ENCODE data around the gene PTPRD. TPM values are rescaled to one million over a fixed set of nuclear protein-coding genes. Genes with fewer than 3 reads are reported as not detected.

Gene PTPRD
- total and polyA plus RNA-seq, 2 experiments from 2014 or later, result 11.5 to 58.0 TPM

- no peaks in the 10 kb centered on the region; the same call in 1 of the 2 replicates for H3K4me1 ChIP-seq (ENCODE audit: insufficient read depth)
- Mint-ChIP-seq H3K27me3 (ENCODE audit: insufficient read depth, low read depth, poor library complexity) (peaks cover 2% of the 10 kb centered on the region), H3K27ac (no peak overlapping the region), H3K4me1 (peaks cover 2% of the 10 kb centered on the region; the same call in 2 of the 3 replicates), H3K4me3 (no peak overlapping the region), H3K9me3 (peaks cover 21% of the 10 kb centered on the region), H3K36me3 (ENCODE audit: low read depth) (peaks cover 19% of the 10 kb centered on the region)
- H3K36me3 ChIP-seq (ENCODE audit: insufficient read depth), result no peaks in the 10 kb centered on the region
- H3K4me2 ChIP-seq, result no peak overlapping the region
- no peaks in the 10 kb centered on the region for H3K9me2 ChIP-seq (ENCODE audit: insufficient read depth)
- no peak overlapping the region for H2AFZ ChIP-seq
- H3F3A ChIP-seq (replicated peaks; ENCODE audit: low read depth), result no peaks in the 10 kb centered on the region
- no peaks in the 10 kb centered on the region for H3K27me3 ChIP-seq (ENCODE audit: insufficient read depth)
- no peak for DNase-seq (ENCODE audit: low spot score)
- H3K79me2 ChIP-seq (replicated peaks; ENCODE audit: insufficient read depth), result no peaks in the 10 kb centered on the region
- ATAC-seq, result no peak
- H4K20me1 ChIP-seq (replicated peaks; ENCODE audit: insufficient read depth), result no peaks in the 10 kb centered on the region
- TF ChIP-seq, protein P1, sequence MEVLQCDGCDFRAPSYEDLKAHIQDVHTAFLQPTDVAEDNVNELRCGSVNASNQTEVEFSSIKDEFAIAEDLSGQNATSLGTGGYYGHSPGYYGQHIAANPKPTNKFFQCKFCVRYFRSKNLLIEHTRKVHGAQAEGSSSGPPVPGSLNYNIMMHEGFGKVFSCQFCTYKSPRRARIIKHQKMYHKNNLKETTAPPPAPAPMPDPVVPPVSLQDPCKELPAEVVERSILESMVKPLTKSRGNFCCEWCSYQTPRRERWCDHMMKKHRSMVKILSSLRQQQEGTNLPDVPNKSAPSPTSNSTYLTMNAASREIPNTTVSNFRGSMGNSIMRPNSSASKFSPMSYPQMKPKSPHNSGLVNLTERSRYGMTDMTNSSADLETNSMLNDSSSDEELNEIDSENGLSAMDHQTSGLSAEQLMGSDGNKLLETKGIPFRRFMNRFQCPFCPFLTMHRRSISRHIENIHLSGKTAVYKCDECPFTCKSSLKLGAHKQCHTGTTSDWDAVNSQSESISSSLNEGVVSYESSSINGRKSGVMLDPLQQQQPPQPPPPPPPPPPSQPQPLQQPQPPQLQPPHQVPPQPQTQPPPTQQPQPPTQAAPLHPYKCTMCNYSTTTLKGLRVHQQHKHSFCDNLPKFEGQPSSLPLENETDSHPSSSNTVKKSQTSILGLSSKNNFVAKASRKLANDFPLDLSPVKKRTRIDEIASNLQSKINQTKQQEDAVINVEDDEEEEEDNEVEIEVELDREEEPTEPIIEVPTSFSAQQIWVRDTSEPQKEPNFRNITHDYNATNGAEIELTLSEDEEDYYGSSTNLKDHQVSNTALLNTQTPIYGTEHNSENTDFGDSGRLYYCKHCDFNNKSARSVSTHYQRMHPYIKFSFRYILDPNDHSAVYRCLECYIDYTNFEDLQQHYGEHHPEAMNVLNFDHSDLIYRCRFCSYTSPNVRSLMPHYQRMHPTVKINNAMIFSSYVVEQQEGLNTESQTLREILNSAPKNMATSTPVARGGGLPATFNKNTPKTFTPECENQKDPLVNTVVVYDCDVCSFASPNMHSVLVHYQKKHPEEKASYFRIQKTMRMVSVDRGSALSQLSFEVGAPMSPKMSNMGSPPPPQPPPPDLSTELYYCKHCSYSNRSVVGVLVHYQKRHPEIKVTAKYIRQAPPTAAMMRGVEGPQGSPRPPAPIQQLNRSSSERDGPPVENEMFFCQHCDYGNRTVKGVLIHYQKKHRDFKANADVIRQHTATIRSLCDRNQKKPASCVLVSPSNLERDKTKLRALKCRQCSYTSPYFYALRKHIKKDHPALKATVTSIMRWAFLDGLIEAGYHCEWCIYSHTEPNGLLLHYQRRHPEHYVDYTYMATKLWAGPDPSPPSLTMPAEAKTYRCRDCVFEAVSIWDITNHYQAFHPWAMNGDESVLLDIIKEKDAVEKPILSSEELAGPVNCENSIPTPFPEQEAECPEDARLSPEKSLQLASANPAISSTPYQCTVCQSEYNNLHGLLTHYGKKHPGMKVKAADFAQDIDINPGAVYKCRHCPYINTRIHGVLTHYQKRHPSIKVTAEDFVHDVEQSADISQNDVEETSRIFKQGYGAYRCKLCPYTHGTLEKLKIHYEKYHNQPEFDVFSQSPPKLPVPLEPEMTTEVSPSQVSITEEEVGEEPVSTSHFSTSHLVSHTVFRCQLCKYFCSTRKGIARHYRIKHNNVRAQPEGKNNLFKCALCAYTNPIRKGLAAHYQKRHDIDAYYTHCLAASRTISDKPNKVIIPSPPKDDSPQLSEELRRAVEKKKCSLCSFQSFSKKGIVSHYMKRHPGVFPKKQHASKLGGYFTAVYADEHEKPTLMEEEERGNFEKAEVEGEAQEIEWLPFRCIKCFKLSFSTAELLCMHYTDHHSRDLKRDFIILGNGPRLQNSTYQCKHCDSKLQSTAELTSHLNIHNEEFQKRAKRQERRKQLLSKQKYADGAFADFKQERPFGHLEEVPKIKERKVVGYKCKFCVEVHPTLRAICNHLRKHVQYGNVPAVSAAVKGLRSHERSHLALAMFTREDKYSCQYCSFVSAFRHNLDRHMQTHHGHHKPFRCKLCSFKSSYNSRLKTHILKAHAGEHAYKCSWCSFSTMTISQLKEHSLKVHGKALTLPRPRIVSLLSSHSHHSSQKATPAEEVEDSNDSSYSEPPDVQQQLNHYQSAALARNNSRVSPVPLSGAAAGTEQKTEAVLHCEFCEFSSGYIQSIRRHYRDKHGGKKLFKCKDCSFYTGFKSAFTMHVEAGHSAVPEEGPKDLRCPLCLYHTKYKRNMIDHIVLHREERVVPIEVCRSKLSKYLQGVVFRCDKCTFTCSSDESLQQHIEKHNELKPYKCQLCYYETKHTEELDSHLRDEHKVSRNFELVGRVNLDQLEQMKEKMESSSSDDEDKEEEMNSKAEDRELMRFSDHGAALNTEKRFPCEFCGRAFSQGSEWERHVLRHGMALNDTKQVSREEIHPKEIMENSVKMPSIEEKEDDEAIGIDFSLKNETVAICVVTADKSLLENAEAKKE (CRISPR knock-in tag; IDR thresholded peaks at IDR 0.05), result no peak
- TF ChIP-seq, protein P2, sequence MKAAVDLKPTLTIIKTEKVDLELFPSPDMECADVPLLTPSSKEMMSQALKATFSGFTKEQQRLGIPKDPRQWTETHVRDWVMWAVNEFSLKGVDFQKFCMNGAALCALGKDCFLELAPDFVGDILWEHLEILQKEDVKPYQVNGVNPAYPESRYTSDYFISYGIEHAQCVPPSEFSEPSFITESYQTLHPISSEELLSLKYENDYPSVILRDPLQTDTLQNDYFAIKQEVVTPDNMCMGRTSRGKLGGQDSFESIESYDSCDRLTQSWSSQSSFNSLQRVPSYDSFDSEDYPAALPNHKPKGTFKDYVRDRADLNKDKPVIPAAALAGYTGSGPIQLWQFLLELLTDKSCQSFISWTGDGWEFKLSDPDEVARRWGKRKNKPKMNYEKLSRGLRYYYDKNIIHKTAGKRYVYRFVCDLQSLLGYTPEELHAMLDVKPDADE (IDR thresholded peaks at IDR 0.05), result no peak
- TF ChIP-seq CREB1 (CRISPR knock-in tag; IDR thresholded peaks at IDR 0.05; ENCODE audit: low read depth) (no peak), ZNF331 (CRISPR knock-in tag; IDR thresholded peaks at IDR 0.05; ENCODE audit: low read depth) (no peak), JUNB (IDR thresholded peaks at IDR 0.05; ENCODE audit: unreplicated experiment) (no peak), NANOG (IDR thresholded peaks at IDR 0.05; ENCODE audit: borderline replicate concordance) (no peak), EZH2 (IDR thresholded peaks at IDR 0.05; ENCODE audit: low read depth, unreplicated experiment) (no peak), EZH2phosphoT487 (IDR thresholded peaks at IDR 0.05; ENCODE audit: unreplicated experiment) (no peak), POLR2AphosphoS5 (IDR thresholded peaks at IDR 0.05; ENCODE audit: low read depth) (no peak)
- H3K4me3 ChIP-seq, result no peak overlapping the region
- no peak overlapping the region for H3K27ac ChIP-seq (ENCODE audit: low read depth)
Measured at GRCh38 chr9:9494336-9494735, 1118.5 kb downstream of the PTPRD start.
